HG03139 (cell line): ENCODE results near the gene PDE10A.
"Not testable (repeated sequence)": the region's sequence is repeated elsewhere in the genome, so short reads cannot be mapped to it uniquely, and the experiment has no call there.

ENCODE experiments used
- ATAC-seq: cut with Tn5 transposase; IDR thresholded peaks from one replicate; pipeline ENCODE4 v1.9.1; 2021; ENCODE audit not compliant: unreplicated experiment

The PDE10A gene

DNA sequence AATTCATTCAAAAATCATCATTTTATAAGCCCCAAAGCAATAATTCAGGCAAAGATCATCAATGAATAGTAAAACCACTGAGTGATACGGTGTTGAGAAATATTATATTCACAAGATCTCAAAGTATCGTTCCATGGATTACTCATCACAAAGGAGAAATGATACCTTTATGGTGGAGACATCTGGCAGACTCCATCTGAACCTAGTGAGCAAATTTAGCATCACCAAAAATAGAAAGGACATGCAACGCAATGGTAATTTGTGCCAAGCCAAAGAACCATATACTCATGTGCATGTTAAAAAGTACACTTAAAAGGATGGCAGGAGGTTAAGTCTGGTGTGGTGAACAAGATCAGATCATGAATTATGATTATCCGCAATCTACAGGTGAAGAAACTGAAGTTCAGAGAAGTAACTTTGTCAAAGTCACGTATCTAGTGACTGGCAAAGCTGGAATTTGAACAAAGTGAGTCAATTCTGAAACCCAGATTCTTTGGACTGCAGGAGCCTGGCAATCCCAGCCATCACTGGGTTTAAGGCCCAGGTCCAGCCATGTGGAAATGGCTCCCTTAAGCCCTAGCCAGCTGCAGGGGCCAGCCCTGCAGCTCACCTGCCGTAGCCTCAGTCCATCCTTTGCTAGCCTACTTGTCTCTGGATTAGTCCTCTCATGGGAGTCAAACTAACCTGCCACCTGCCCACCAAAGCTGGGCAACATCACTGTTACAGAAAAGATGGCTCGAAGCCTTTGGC lies 68.3 kb downstream of the PDE10A start:
- no peak for ATAC-seq

DNA sequence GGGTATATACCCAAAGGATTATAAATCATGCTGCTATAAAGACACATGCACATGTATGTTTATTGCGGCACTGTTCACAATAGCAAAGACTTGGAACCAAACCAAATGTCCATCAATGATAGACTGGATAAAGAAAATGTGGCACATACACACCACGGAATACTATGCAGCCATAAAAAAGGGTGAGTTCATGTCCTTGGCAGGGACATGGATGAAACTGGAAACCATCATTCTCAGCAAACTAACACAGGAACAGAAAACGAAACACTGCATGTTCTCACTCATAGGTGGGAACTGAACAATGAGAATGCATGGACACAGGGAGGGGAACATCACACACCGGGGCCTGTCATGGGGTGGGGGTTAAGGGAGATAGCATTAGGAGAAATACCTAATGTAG lies 70.1 kb downstream of the PDE10A start:
- not testable (repeated sequence) for ATAC-seq

DNA sequence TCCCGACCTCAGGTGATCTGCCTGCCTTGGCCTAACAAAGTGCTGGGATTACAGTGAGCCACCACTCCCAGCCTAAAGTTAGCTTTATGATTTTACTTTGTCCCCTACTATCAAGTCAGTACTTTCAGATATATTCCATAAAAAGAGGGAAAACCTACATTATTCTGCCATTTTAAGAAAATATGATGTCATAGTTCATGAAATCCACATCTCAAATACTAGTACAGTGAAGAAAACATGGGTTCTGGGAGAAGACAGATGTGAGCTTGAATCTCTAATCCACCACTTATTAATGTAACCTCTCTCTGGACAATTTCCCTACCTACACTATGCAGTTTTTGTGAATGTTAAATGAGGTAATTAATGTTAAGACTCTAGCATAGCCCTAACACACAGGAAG lies 74.5 kb downstream of the PDE10A start:
- ATAC-seq = no peak

DNA sequence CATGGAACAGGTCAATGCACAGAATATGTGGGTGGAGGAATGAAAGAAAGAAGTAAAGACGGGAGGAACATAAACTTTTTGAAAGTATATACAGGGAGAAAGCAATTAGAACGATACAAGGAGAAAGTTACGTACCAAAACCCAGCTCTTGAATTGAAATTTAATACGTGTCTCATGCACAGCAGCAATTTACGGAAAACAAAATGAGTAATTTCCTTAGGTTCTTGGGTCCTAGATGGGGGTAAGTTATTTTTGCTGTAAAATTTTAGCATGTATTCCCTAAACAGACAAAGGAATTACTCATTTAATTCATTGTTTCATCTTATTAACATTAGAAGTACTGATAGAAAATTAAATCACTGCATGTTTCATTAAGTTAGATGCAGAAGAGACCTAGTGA lies 75.8 kb downstream of the PDE10A start:
- no peak for ATAC-seq

DNA sequence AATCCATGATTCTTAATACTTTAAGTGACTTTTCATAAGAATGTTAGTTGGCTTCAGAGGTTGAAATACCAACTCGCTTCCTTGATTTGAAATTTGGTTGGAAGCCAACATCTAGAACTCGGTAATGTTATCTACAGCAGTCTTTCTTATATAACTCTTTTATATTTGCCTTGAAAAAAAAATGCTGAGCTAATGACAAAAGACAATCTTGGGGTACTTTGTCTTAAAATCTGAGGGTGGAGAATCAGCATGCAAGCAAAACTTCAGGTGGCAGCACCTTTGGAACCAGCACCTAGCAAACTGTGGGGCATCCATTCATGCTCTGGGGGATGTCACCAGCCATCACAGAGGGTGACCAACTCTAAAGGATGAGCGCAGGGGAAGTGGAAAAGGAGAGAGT lies 76.3 kb downstream of the PDE10A start:
- ATAC-seq = no peak

DNA sequence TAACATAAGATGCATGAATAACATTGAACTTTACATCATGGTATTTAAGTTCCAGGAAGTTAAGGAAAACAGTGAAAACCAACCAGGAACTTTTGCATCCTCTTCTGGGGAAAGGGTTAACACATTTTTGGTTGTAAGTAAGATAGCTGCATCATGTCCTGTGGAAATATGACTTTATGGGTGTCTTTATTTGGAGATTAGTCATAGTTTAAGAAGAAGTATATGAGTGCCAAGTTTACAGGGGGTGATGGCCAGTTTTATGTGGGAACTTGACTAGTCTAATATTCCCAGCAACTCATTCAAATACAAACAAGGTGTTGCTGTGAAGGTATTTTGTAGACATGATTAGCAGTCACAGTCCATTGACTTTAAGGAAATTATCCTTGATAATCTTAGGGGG lies 78.0 kb downstream of the PDE10A start:
- no peak for ATAC-seq

DNA sequence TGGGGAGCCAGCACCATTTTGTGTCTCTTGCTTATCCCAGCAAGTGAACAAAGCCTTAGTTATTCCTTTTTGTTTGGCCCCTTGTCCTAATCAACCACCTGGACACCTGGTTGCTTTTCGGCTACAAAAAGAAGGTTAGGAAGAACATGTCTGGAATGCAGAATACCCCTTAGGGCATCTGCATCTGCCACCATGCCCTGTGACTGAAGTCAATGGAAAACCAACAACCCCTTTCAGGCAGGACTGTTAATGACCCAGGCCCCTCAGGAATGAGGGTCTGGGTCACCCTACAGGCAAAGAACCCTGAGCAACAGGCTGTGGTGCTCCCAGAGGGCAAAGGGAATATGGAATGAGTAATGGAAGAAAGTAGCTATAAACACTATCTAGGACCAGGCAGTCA lies 78.5 kb downstream of the PDE10A start:
- ATAC-seq = no peak

DNA sequence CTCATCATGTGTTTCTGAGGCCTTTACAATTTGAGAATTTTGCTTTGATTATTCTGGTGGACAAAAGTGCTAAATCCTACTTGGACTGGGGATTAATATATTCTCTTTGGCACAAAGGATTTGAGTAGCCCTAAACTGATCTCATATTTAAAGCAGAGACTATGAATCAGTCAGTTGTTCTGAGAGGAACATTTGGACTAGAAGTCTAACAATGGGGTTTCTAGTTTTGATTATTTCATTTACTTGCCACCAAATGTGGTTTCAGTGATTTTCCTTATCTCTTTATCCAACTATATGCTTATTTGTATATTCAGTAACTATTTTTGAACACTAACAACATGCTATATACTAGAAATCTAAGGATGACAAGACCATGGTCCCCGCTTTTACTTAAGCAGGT lies 81.4 kb downstream of the PDE10A start:
- no peak for ATAC-seq

DNA sequence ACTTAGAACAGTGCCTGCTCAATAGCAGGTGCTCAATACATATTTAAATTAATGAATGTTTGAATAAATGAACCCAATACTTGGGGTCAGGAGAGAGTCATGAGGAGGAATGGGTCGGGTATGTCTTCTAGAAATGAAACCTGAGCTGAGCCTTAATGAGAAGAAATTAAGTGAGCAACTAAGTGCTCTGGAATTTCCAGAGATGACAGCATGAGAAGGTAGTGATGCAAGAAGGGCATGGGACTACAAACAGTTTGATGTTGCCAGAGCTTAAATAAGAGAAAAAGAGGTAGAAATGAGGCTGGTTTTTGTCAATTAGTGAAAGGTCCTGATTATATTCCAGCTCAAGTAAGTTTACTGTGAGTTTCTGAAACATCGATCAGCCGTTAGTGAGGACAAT lies 82.9 kb downstream of the PDE10A start:
- ATAC-seq = no peak

DNA sequence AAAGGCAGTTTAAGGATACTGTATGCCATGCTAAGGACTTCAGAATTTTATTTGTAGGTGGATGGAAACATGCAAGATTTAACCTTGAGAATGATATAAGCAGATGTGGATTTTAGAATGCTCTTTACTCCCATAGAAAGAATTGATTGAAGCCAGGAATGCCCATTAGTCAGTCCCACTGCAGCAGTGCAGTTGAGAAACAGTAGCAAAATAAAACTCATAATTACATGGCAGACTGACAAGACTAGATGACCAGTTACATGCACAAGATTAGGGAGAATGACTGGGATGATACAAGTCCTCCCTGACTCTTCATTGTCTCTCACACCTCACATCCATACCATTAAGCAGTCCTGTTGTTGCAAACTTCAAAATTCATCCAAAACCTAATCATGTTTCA lies 83.9 kb downstream of the PDE10A start:
- no peak for ATAC-seq

DNA sequence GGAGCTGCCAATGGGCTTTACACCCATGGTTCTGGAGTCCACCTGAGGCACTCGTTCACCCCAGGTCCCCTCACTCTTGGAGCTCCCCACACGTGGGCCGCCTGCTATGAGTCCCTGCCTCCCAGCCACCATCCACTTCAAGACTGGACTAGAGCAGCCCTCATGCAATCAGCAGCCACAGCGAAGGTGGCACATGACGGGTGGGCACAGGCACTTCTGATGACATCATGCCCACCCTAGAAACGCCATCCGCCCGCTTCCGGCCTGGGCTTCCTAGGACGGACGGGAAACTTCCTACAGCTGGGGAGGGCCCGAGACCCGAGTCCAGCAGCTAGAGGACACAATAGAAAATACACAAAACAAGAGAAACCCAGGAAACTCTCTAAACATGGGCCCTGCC lies 85.5 kb downstream of the PDE10A start:
- no peak for ATAC-seq

DNA sequence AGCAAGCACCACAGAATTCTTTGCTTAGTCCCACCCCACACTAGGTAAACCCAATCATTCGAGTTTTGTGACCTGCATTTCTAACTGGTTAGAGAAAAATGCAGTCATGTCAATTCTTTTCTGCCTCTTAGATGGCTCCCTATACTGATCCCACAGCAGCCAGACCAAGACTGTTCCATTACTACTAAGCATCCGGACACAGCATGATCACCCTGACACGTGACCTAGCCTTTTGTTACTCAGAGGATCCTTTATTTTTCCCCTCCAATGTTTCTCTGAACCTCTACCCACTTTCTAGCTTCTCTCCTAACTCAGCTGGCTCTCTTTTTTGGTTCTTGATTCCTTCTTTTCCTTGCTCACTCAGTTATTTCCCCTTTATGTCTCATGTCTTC lies 87.9 kb downstream of the PDE10A start:
- no peak for ATAC-seq

DNA sequence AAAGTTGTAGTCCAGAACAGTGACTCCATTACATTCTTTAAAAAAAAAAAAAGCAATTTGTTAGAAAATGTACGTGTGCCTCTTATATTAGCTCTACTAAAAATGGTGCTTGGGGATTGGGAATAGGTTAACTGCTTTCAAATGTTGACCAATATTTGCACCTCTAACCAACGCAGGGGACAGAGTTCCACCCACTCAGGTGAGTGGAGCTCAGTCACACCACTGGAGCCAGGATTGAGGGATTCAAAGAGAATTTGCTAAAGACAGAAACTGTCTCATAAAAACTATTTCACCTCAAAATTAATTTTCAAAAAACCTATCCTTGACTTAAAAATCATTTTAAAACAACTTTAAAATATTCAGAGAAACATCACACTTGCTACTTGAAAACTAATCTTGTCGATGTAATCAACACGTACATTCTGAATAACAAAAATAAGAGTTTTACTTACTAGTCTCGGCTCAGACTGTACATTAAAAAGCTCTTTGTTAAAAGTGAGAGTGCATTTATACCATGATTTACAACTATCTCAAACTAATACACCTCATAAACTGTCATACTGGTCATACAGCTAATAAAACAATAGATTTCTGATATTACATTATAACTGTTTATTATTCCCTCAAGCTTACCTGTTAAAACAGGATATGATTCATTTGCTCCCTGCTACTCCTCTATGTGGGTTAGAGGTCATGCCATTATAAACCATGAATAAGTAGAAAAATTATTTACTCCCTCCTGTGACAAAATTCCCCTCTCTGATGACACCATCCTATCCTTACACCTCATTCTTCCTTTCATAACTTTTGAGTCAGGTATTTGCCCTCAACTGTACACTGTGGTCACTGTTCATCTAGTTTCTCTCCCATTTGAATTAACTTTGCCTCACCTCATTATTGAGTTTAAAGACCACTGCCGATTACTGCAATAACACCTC lies 88.6 kb downstream of the PDE10A start:
- no peak for ATAC-seq

DNA sequence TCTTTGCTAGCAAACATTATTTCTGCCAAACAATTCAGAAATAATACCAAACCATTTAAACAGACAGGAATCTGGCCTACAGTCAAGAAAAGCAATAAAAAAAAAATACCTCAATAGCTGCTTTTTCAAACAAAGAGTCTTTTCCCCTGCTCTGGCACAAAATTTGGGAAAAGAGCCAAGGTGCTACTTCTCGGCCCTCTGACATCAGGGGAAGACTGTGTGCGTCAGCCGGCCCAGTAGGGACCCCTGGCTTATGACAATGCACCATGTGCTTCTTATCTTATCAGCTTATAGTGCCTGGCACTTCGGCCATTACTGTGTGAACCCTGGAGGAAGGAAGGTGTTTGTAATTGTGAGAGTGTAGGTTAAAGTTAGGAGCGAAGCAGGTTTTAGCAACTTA lies 89.4 kb downstream of the PDE10A start:
- ATAC-seq = no peak

DNA sequence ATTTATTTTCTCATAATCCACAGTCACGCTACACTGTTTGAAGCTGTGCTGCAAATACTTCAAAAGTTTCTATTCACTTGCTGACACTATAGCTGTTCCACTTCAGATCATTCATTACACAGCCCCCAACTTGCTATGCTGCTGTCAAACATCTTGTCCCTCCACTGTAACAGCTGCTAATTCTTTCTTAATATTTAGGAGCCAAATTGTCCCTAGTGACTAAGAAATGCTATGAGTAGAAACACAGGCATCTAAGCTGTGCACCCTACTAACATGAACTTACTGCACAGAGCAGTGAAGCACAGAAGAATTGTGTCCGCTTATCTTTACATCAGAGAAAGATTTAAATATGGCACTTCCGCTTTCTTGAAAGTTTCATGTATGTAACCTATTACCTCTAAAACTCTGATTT lies 91.3 kb downstream of the PDE10A start:
- peak; percentile 93 for ATAC-seq

DNA sequence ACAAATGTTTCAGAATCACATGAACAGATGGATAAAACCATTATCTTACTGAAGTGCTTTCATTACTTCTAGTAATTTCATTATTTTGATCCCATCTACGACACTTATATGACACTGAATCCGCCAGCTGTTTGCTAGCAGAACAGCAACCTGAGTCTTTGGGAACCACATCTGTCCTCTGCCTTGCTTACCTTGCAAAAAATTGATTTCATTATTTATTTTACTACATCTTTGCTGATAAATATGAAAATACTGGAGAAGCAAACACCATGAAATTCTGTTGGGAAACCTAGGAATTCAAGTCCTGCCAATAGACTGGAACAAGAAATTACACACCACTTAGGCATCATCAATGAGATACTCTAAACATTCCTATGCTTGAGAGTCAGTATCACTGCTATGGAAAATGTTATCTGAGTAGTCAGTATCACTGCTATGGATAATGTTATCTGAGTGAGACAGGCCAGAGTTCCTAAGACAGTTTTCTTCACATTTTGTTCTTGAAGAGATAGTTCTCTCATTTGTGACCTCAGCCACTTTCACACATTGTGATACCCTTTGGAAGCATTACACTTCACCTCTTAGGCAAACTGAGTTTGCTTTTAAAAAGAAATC lies 91.9 kb downstream of the PDE10A start:
- ATAC-seq = no peak

DNA sequence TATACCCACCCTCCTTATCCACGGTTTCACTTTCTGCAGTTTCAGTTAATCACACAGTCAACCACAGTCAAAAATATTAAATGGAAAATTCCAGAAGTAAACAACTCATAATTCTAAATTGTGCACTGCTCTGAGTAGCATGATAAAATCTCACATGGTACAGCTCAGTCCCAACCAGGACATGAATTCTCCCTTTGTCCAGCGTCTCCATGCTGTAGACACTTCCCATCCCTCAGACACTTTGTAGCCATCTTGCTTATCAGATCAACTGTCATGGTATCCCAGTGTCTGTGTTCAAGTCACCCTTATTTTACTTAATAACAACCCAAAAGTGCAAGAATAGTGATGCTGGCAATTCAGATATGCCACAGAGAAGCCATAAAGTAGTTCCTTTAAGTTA lies 94.7 kb downstream of the PDE10A start:
- ATAC-seq = no peak

DNA sequence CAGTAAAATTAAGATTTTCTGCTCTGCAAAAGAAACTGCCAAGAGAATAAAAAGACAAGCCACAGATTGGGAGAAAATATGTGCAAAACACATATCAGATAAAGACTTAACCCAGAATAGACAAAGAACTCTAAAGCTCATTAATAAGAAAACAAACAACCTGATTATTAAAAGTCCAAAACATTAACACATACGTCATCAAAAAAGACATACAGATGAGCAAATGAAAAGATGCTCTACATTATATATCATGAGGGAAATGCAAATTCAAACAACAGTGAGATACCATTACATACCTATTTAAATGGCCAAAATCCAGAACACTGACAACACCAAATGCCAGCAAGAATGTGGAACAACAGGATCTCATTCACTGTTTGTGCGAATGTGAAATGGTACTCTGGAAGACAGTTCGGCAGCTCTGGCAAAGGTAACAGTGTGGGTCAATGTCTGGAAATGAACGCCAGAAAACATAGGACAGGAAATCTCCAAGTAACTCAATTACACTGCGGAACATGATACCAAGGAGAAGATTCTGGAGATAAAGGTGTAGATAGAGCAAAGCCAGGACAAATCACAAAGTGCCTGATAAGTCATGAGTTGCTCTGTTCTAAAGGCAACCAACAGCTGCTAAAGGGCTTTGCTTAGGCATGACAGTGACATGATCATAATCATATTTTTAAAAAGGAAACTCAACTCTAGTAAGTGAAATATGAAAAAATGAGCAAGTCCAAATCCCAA lies 96.8 kb downstream of the PDE10A start:
- ATAC-seq = no peak

DNA sequence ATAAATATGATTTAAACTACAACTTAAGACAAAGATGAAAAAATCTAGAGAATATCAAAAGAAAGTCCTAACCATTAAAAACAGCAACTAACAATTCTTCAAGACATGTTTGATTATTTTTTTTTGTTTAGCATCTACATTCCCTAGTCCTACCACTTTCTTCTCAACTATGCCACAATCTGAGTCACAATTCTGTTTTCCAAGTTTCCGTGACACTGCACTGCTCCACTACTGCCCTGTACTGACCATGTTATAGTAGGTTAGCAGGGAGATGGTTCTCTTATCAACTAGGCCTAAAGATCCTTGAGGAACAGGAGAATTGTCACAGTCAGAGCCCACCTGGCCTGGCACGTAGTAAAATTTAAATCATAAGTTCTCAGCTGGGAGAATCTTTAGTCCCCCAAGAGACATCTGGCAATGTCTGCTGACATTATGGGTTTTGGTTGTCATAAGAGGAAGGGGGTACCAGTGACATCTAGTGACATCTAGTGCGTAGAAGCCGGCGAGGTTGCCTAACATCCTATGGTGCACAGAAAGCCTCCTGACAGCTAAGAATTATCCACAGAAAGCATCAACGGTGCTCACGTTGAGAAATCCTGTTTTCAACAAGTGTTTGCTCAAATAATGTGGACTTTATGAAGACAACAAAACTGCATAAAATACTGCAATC lies 100.5 kb downstream of the PDE10A start:
- no peak for ATAC-seq

DNA sequence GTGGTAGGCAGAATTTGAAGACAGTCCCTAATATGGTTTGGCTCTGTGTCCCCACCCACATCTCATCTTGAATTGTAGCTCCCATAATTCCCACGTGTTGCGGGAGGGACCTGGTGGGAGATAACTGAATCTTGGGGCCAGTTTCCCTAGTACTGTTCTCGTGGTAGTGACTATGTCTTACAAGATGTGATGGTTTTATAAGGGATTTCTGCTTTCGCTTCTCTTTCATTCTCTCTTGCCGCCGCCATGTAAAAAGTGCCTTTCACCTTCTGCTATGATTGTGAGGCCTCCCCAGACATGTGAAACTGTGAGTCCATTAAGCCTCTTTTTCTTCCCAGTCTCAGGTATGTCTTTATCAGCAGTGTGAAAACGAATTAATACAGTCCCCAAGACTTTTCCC lies 103.4 kb downstream of the PDE10A start:
- no peak for ATAC-seq

DNA sequence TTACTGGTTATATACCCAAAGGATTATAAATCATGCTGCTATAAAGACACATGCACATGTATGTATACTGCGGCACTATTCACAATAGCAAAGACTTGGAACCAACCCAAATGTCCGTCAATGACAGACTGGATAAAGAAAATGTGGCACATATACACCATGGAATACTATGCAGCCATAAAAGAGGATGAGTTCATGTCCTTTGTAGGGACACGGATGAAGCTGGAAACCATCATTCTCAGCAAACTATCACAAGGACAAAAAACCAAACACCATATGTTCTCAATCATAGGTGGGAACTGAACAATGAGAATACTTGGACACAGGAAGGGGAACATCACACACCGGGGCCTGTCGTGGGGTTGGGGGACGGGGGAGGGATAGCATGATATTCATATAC lies 104.9 kb downstream of the PDE10A start:
- not testable (repeated sequence) for ATAC-seq
